ENCODE results near the gene HTR3D.
"Not testable (repeated sequence)": the region's sequence is repeated elsewhere in the genome, so short reads cannot be mapped to it uniquely, and the experiment has no call there.

The HTR3D gene

DNA sequence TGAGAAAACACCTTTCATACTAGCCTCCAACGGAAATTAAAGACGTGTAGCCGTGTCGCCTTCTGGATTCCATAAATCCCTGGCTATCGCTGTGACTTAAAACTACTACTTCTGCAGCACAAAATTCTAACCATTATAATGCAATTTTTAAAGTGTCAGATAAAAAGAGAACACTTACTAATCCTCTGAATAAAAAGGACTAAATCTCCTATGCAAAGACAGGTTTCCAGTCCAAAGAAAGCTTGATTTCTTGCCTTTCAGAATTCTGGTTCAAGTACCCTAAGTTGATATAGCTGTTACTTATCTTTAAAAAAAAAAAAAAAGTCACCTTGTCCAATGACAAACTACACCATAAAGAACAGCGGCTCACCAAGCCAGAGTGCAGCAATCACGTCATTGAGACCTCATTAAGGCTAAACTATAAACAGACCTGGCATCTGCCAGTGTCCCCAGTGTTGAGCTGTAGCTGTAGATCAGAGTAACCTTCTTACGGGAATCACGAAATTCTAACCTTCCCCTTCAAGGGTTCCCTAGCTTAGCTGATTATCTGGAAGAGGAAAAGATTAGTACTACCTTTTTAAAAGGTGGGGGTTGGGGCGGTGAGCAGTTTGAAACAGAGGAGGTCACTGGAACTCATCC lies 16.0 kb upstream of the HTR3D start:
- DNase-seq (ENCODE audit: low read depth in 1 of 2, low spot score in 1 of 2), result no peak

DNA sequence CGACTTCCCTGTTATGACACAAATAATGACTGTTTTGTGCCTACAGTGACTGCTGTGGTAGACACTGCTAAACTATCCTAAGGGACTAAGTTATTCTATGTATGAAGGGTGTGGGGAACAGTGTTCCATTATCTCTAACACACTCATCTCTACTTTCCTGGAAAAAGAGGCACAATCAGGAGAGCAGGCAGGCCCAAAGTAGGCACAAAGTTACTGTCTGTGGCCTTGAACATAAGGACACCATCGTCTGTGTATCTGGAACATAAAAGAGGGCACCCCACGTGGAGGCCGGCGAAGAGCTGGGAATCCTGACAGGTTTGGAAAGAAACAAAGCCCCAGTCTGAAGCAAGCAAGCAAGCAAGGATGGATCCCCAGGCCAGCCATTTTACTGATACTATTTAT lies 15.4 kb upstream of the HTR3D start:
- no peak for DNase-seq (ENCODE audit: low read depth in 1 of 2, low spot score in 1 of 2)

DNA sequence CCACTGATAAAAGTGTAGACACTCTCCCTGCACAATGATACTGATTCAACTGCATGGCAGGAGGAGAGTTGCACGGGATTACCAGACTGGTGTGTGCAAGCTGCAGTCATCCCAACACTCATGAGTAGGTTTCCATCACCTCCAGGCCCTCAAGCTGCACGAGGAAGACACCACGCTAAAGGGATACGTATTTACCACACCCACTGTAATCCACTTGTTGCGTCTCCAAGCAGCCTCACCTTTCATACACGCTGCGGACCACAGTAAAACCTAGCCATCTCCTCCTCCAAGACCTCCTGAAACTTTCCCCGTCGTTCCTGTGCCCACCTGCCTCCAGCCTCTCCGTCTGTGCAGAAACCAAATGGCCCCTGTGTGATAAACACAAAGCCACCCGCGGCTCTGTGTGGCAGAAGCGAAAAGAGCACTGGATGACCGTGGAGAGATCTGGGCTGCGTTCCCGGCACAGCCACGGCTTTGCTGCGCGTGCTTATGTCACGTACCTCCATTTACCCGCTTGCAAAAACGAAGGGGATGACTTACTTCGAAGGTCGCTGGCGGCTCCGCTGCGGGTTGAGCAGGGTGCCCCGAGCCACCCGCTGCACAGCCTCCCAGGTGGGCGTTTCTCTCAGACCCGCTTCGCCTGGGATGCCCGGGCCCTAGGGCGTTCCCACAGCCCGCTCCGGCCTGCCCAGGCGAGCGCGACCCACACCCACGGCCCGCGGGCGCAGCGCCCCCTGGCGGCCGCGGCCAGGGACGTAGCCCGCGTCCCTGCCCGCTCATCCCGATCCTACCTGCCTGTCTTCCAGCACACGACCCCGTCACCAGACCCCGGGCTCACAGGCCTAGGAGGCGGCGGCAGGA lies 14.5 kb upstream of the HTR3D start:
- peak; percentile 11 to 39 for DNase-seq (ENCODE audit: low read depth in 1 of 2, low spot score in 1 of 2)

DNA sequence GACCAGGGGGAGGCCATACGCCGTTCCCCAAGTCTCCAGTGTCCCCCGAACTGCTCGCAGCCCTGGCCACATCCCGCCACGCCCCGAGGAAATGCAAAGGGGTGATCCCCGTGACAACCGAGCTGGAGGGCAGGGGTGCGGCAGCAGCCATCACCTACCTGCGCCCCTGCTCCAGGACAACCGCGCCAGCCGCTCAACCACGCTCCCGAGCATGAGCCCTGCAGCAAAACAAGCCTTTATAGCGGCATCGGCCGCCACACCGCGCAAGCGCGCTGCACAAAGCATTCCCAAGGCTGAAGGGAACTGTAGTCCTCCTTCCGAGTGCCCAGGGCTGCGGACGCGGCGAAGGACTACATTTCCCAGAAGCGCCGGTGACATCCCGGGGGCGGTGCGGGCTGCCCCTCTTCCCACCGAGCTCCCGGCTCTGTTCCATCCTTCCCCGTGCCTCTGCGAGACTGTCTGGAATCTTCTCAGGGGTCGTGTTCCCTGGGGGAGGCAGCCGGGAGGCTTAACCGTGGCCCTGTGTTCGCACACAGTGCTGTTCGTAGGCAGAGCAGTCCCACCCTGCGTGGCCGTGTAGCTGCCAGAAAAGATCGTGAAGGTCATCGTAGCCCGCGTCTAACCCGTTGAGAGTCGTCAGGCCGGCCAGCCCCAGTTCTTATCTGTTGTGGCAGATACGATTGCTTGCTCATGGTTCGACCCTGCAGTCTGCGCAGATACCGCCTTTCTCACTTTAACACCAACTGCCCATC lies 13.7 kb upstream of the HTR3D start, which contains the start of gene ABCC5:
ABCC5 (minus strand) TSS at position 213 of the 752 bp plus-strand sequence. CDS start 3,492 bp downstream, outside the sequence.
- DNase-seq (ENCODE audit: low read depth in 1 of 2, low spot score in 1 of 2), result peak; percentile 61 to 73

DNA sequence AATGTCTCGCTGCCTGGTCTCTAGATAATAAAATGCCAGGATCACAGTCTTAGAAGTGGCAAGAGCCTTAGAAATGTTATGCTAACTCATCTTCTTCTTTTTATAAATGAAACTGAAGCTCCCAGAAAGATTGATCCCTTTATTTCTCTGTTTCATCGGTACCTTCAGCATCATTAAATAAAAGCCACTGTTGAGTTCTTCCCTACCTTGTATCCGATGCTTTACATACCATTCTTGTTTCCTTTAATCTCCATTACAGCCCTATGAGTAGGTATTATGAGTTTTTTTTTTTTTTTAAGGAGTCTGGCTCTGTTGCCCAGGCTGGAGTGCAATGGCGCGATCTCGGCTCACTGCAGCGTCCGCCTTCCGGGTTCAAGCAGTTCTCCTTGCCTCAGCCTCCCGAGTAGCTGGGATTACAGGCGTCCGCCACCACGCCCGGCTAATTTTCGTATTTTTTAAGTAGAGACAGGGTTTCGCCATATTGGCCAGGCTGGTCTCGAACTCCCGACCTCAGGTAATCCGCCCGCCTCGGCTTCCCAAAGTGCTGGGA lies 13.0 kb upstream of the HTR3D start:
- no peak for DNase-seq (ENCODE audit: low read depth in 1 of 2, low spot score in 1 of 2)

GRCh38 chr3:184022323-184022722 lies 9.2 kb upstream of the HTR3D start:
- DNase-seq (ENCODE audit: low read depth in 1 of 2, low spot score in 1 of 2), result no peak

DNA sequence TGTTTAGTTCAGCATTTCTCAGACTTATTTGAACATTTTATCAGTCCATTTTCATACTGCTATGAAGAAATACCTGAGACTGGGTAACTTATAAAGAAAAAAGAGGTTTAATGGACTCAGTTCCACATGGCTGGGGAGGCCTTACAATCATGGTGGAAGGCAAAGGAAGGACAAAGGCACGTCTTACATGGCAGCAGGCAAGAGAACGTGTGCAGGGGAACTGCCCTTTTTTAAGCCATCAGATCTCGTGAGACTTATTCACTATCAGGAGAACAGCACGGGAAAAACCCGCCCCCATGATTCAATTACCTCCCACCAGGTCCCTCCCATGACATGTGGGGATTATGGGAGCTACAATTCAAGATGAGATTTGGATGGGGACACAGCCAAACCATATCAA lies 6.3 kb upstream of the HTR3D start:
- DNase-seq (ENCODE audit: low read depth in 1 of 2, low spot score in 1 of 2), result not testable (repeated sequence)

- not testable (repeated sequence) for DNase-seq (ENCODE audit: low read depth in 1 of 2, low spot score in 1 of 2)
Measured at GRCh38 chr3:184028275-184028890, 3.2 kb upstream of the HTR3D start.

DNA sequence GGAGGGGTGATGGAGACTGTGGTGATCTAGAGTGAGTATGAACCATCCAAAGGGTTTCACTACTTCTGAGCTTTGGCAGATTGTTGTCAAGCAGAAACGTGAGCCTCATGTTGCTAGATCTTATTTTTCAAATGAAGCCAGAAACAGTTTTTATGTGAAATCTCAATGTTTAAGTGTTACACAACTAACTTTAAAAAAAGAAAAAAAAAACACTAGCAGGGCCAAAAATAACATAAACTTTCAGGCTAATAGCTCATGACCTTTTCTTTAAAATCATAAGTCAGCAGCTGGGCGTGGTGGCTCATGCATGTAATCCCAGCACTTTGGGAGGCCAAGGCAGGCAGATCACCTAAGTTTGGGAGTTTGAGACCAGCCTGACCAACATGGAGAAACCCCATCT lies 2.1 kb upstream of the HTR3D start:
- DNase-seq (ENCODE audit: low read depth in 1 of 2, low spot score in 1 of 2), result no peak

GRCh38 chr3:184030536-184030935 lies 1.0 kb upstream of the HTR3D start:
- DNase-seq (ENCODE audit: low read depth in 1 of 2, low spot score in 1 of 2), result no peak

- no peak for DNase-seq (ENCODE audit: low read depth in 1 of 2, low spot score in 1 of 2)
Measured at GRCh38 chr3:184037816-184038215, 6.3 kb downstream of the HTR3D start.

DNA sequence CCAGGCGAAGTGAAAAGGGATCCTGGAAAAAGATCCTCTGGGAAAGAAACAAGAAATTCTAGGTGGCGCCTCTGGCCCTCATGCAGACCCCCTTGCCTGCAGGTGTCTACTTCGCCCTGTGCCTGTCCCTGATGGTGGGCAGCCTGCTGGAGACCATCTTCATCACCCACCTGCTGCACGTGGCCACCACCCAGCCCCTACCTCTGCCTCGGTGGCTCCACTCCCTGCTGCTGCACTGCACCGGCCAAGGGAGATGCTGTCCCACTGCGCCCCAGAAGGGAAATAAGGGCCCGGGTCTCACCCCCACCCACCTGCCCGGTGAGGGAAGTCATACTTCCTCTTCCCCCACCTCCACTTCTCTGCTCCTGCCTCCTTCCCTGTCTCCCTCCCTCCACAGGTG lies 6.8 kb downstream of the HTR3D start:
- DNase-seq (ENCODE audit: low read depth in 1 of 2, low spot score in 1 of 2), result not testable (repeated sequence)

- no peak for DNase-seq (ENCODE audit: low read depth in 1 of 2, low spot score in 1 of 2)
Measured at GRCh38 chr3:184039414-184039813, 7.9 kb downstream of the HTR3D start.

- DNase-seq (ENCODE audit: low read depth in 1 of 2, low spot score in 1 of 2), result no peak
Measured at GRCh38 chr3:184040010-184040409, 8.5 kb downstream of the HTR3D start.

DNA sequence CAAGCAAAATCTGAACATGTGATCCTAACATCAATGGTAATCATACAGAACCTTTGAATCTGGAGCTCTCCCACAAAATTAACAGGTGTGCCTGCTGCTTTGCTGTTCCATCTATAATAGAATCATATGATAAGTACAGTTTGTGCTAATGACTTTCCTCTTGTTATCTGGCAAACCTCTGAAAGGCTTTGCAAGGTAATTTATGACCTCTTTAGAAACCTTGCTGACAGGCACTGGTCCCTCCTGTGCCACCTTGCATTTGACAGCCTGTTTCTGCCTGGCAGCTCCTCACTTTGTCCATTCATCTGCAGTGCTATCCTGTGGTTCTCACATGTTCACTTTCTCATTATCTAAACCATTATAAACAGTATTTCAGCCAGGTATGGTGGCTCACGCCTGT lies 11.1 kb downstream of the HTR3D start:
- no peak for DNase-seq (ENCODE audit: low read depth in 1 of 2, low spot score in 1 of 2)

DNA sequence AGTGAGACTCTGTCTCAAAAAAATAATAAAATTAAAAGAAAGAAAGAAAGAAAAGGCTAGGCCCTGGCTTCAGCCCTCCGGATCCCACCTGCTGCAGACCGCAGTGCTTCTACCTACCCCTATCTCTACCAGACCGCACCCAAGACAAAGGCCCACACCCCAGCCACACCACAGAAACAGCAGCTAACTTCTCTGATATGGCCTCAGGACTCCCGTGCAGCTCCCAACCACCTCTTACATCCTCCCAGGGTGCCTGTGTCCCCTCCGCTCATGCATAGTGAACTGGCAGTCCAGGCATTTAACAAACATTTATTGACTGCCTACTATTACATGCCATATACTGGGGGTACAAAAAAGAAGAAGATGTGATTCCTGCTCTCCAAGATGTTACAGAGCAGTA lies 14.5 kb downstream of the HTR3D start:
- DNase-seq (ENCODE audit: low read depth in 1 of 2, low spot score in 1 of 2), result no peak

DNA sequence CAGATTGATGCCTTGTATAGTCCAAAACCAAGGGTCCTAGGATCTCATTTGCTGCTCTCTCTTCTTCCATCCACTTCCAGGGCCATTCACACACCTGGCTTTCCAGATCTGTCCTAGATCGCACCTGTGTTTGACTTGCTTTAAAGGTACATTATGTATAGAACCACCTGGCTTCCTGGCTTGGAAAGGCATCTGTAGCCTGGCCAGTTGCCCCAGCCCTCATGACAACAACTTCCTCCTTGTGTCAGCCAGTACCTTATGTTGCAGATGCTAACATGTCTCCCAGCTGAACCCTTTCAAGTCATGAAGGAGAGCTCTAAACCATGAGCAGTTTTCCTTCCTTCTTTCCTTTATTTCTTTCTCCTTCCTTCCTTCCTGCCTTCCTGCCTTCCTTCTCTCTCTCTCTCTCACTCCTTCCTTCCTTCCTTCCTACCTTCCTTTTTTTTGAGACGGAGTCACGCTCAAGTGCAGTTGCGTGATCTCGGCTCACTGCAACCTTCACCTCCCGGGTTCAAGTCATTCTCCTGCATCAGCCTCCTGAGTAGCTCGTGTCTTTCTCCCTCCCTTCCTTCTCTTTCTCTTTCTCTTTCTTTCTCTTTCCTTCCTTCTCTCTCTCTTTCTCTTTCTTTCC lies 18.8 kb downstream of the HTR3D start:
- DNase-seq (ENCODE audit: low read depth in 1 of 2, low spot score in 1 of 2), result no peak

GRCh38 chr3:184052767-184053166 lies 21.2 kb downstream of the HTR3D start, which contains the start of gene HTR3C:
Gene HTR3C (plus strand): TSS chr3:184053047. CDS start chr3:184053081, 34 bp downstream.
- no peak for DNase-seq (ENCODE audit: low read depth in 1 of 2, low spot score in 1 of 2)

GRCh38 chr3:184058029-184058428 lies 26.5 kb downstream of the HTR3D start:
- DNase-seq (ENCODE audit: low read depth in 1 of 2, low spot score in 1 of 2), result no peak

DNA sequence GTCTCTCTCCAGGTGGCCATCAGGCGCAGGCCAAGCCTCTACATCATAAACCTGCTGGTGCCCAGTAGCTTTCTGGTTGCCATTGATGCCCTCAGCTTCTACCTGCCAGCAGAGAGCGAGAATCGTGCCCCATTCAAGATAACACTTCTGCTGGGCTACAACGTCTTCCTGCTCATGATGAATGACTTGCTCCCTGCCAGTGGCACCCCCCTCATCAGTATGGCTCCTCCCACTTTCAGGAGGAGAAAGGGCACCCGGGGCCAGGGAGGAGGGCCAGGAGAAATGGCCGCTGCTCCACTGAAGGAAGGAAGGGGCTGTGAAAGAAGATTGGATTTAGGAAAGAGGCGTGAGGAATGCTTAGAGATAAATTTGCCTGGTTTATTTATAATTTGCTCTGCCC lies 27.9 kb downstream of the HTR3D start:
- DNase-seq (ENCODE audit: low read depth in 1 of 2, low spot score in 1 of 2), result no peak
